Kidney tubule cell (primary cell): Measurements from ENCODE around the gene GPD2.

Experiments
- DNase-seq: peaks from one replicate; pipeline ENCODE4 v3.0.0-alpha.2; 2018; ENCODE audit warnings: low spot score

The GPD2 gene

DNA sequence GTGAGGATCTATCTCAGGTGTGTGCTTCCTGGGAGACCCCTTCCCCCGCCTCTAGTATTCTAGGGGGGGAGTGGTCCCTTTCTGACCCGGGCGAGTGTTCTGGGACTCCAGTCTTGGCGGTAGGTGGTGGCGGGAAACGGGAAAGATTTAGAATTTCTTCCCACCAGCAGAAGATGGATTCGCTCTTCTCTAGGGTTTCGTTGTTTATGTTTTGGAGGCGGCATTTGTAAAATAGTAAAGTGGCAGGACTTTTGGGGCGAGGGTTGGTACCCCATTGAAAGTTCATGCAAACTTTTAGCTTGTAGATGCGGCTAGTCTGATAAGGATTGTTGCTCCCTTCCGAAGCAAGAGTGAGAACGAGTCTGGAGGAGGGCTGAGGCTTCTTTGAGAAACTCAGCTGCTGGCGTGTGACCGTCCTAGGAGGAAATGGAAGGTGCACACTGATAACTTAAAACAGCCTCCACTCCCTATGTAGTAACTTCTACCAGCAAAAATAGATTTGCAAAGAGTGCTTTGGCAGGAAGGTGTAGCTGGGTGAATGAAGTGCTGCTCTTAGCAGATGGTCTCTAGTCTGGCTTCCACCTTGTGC lies 412 bp downstream of the GPD2 start:
- DNase-seq: peak; percentile 35

DNA sequence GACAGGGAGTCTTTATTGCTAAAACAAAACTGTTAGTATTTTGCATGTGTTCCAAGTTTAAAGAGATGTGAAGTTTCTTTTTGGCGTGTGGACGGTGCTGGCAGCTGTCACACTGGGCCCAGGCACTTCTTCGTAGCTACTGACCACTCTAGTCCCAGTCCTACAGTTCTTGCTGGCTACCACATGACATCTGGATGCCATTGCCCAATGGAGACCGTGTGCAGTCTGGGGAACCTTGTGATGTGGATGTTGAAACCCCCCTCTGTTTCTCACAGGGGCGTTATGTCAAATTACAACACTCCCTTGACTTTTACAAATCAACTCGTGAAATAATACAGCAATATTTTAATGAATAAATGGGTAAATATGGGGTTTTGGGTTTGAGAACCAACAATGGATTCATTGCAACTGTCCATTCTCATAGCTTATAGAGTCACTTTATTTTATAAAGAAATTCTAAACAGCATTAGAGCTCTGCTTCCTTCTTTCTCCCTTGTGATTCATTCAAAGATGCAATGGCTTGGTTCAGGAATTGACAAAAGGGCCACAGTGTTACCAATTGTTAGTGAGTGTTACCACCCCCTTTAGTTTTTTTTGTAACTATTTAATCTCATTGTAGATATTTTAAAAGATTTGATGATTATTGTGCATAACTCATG lies 1.2 kb downstream of the GPD2 start:
- no peak for DNase-seq

DNA sequence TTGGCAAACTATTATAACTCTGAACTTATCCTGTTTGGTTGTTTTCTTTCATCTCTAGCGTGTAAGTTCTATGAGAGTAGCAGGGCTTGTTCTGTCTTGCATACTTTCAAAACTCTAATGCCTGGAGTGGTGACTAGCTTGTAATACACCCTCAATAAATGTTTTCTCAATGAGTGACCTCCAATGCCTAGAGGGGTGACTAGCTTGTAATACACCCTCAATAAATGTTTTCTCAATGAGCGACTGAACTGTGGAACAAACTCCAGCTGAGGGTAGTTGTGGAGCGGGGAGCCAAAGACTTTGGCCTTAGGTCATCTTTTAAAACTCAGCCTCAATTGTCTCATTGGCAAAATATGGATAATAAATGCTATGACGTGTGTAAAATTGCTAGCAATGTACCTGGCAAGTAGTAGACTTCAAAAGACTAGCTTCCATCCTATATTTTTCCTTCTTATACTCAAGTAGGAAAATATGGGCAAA lies 1.8 kb downstream of the GPD2 start:
- DNase-seq: no peak

DNA sequence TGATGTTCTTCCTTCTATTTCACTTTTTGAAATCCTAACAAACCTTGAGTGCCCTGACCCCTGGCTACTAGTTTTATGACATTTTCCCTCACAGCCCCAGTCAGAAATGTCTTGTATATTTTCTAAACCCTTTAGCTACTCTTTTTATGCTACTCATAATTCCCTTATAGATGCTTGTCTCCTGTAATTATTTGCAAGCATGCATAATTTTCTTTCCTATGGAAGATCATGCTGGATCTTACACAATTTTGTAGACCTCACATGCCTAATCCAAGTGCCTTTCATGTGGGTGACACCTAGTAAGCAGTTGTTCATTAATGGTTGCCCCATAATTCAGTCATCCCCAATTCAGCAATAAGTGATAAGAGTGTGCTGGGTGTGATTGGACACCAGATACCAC lies 6.9 kb downstream of the GPD2 start:
- no peak for DNase-seq

DNA sequence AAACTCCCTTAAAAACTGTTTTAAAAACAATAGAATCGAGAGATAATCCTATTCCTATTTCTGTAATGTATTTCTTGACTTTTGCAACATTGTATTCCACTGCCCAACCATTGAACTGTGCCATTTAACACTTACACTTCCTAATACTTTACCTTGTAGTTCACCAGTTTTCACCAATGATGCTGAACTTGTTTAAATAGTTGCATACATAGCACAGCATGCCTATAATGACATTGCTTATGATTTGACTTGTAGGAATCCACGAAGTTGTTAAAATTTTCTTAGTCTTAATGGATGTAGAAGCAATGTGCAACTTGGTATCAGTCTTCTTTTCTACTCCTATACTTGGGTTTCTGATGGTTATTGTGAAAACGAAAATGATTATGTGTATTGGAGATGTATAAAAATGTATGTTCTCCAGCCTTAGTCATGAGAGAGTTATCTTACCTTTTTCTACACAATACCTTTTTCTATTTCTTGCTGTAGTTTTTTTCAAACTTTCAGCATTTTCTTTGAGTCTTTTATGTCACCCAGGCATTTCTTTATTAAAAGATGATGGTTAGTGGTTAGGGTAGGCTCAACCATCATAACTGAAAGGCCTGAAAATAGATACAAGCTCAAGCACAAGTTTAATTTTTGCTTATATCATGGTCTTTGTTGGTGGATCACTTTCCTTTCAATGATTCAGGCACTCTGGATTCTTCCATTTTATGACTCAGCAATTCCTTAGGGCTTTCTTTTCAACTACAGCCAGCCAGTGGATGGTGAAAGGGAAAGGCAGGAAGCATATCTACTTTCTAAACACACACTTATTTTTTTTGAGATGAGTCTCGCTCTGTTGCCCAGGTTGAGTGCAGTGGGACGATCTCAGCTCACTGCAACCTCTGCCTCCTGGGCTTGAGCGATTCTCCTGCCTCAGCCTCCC lies 9.4 kb downstream of the GPD2 start:
- DNase-seq: peak; percentile 89

DNA sequence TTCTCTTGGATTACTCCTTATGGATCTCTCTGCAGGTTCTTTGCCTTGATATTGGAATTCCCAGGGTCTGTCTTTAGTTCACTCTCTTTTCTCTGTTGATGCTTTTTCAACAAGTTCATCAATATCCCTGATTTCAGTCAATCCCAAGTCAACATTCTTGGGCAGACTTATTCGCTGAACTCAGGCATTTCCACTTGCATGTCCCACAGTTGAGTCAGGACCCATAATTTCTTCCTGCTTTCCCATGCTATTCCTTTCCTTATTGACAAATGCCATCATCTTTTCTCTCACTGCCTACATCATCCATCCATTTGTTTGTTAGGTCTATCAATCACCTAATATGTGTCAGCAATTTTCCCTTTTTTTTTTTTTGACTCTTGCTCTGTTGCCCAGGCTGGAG lies 11.6 kb downstream of the GPD2 start:
- DNase-seq: peak; percentile 33

DNA sequence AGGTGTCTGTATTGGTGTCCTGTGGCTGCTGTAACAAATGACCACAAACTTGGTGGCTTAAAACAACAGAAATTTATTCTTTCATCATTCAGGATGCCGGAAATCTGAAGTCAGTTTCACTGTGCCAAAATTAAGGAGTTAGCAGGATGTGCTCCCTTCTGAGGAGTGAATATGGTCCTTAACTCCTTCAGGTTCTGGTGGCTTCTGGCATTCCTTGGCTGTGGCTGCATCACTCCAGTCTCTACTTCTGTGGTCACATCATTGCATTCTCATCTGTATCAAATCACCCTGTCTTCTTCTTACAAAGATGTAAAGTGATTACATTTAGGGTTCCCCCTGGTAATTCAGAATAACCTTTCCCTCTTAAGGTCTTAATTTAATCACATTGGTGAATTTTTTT lies 12.6 kb downstream of the GPD2 start:
- DNase-seq: no peak

DNA sequence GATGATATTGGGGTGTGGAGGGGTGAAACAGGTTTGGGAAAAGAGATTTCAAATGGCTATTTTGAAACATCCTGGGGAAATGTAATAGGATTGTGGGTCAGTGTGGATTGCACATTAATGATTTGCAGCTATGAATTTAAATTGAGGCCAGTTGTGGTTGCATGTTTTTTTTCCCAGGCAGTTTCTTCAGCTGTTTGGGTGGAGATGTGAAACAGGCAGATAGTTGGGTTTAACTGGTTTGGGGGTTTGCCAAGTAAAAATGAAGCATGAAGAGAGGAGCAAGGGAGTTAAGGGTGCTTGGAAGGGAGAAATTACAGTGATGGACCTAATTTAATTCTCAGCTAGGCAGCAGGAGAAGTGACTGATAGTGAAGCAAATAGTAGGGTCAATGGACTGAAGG lies 16.8 kb downstream of the GPD2 start:
- DNase-seq: peak; percentile 37

DNA sequence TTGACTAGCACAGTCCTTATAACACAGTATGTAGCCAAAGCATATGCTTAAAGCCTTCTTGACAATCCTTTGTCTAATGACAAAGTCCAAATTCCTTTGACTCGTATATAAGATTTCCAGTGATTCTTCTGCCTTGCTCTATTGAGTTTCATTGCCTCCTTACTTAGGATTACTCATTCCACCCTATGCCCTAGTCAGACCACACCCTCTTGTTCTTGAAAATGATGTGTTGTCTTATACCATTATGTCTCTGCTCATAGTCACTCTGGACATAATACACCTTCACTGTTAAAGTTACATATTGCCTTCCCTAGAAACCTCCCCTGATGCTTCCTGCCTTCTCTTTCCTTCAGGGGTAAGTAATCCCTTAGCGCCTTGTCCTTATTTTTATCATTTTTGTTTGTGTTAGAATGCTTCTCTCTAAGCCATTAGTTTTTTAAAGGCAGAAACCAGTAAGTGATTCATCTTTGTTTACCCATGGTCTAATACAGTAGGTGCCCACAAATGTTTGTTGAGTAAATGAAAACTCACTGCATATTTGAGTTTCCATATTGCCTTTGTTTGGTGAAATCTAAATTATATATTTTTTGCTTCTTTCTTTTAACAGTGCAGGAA lies 19.3 kb downstream of the GPD2 start:
- DNase-seq: peak; percentile 84

DNA sequence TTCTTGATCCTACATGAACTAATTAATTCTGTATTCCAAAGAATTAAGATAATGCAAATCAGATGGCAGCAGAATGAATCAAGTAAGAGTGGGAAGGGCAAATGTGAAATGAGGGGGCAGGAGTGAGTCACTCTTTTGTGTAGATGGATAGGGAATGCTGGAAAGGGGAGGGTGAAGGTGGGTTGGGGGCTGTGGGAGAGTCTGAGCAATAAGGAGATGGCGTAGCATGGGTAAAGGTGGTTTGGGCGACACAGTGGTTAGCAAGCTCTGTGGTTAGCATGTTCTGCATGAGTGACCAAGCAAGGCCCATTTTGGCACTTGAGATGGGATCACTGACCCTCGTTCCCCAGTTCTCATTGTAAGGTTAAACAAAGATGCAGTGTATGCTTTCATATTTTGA lies 20.4 kb downstream of the GPD2 start:
- DNase-seq: peak; percentile 93

DNA sequence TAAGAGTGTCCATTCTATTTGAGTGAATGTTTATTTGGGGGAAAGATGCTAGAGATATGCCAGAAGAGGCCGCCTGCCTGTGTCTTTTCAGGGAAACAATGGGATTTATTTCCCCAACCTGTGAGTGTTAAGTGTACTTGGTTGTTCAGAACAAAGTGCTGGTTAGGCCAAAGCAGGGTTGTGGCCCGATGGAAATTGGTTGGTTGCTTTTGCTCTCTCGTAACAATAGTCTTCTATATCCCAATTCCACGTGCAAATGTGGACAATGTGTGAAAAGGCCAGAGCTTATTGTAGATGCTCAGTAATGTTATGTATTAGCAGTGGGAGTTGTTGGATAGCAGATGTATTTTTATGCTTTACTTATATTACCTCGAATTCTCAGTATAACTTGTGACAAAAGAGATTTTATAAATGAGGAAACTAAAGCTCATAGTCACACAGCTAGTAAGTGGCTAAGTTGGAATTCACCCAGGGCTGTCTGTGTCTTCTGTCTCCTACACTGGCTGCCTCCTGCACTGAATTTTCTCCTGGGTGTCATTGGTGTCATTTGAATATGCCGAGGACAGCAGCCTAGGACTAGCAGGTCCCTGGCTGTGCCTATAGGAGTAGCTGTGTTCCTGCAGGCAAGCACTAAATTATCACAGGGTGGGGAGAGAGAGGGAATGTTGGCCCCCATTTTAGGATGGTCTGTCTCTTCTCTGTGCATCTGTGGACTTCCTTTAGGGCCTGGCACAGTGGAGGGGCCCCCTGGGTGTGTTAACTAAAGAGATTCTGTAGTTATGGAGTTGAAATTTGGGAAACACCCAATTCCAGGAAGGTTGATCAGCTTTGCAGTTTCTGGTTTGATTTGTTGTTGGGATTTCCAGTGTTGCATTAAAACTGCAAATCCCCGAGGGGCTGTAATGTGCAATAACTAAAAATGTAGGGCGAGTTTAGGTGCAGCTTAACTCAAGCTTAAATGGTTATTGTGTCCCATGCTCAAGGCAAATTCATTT lies 21.6 kb downstream of the GPD2 start:
- no peak for DNase-seq

DNA sequence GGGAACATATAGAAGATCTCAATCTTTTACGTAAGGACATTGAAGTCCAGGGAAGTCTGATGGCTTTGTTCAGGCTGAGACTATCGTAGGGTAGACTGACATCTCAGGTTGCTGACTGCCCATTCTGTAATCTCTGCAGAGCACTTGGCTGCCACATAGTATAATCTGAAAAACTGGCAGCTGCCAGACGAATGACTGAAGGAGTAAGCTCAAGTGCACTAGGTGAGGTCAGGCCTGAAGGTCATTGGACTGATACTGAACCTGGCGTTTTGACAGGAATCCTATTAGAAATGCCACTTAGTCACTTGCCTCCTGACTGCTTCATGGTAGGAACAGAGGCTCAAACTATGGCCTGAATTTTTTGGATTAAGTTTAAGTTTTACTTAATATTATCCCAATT lies 23.5 kb downstream of the GPD2 start:
- DNase-seq: no peak

DNA sequence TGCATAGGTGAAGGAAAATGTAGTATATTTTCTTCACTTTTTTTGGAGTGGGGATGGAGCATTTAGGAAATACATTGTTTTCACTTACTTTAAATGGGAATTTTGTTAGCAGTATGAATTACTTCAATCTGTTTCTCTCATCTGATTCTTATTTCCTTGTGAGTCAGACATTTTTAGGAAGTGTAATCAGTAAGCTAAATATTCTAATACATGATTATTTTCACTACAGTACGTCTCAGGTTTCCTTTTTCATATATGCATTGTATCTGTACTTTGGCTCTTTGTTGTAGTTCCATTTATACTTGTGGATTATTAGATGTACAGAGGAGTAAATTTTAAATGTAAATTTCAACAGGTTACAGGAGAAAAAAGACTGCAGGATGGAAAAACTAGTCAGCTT lies 27.9 kb downstream of the GPD2 start:
- no peak for DNase-seq

DNA sequence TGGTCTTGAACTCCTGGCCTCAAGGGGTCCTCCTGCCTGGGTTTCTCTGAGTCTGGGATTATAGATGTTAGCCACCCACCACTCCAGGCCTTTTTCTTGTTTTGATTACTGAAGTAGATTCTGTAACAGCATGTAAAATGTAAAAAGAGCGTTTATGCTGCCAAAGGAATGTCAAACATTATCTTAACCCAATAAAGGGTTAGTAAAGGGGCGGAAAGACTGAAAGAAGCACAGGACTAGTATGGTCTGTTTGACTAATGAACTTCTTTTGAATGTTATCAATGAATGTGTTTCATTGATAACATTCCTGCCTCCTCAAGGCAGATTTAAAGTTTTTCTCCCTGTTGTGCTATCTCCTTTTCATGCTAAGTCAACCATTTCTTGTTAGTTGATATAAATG lies 29.4 kb downstream of the GPD2 start:
- no peak for DNase-seq

DNA sequence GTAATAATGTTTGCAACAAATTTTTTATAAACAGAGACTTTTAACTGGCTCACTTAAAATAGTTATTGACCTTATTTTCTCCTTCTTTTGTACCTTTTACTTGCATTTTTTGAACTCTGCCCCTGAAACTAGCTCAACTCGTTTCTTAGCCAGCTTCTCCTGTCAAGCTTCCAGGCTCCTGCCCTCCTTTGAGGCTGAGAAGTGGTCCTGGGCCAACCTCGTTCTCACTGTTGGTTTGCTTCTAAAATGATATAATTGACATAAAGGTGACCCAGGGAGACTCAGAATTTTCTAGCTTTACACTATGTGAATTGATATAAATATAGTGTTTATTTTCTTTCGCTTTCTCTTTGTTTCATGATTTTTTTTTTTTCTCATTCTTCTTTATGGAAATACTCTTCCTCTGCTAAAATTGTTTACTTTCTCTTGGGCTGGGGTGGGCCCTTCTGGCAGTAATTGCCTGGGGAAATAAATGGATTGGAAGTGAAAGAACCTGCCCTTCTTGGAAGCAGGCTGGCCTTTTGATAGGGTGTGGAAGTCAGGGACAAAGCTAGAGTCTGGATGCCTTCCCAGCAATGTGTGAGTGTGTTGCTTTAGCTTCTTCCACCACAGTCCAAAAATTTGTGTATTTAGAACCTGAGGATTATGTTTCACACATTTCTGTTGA lies 30.7 kb downstream of the GPD2 start:
- no peak for DNase-seq

DNA sequence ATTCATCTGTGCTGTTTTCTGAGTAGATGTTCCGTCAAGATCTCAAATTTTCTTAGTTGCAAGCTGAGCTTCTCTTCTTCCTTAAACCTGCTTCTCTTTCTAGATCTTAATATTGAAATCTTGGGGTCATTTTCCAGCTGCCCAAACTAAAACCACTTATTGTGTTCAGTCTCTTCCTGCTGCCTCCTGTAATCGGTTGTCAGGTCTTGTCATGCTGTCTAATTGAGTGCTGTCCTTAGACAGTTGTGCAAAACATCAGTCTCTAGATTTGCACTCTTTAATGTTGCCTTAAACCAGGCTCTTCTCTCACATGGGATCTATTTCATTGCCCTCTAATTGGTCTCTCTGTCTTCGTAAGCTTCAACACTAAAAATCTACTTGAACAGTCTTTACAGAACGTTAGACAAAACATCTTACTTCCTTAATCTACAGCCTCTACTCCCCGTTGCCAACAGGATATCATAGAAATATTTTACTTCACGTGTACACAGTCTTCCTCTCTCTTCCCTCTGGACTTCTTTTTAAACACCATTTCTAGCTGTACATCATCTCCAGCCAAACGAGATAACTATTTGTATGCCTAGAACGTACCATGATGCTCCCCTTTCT lies 34.9 kb downstream of the GPD2 start:
- no peak for DNase-seq

DNA sequence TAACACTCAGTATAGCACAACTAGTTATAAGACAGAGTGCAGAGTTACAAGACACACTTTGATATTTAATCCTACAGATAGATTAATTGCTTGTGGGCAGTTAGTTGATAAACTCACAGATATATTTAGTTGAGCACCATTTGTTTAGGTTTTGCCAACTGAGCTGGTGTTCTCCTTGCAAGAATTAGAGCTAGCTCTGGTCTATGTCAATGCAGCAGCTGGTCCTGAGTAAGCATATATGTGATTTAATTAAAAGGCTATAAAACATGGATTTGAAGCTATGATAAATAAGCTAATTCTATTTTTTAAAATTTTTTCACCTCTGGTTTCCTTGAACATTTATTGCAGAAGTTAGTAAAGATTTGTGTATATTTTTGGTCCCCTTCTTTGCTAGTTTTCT lies 35.6 kb downstream of the GPD2 start:
- no peak for DNase-seq

DNA sequence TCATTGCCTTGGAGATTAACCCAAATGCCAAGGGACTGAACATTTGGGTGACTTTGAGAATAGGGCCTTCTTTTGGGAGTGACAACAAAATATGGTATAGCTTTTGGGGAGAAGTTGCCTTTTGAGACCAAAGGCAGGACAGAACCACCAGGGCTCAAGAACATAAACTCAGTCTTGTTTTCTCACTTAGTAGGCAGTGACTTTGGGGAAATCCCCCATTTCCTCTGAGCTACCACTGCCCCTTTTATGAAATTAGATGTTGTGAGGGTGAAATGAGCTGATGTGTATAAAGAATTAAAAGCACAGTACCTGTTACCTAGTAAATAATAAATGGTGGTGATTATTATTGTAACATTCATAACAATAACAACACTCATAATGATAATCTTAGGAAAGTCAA lies 36.5 kb downstream of the GPD2 start:
- DNase-seq: no peak

DNA sequence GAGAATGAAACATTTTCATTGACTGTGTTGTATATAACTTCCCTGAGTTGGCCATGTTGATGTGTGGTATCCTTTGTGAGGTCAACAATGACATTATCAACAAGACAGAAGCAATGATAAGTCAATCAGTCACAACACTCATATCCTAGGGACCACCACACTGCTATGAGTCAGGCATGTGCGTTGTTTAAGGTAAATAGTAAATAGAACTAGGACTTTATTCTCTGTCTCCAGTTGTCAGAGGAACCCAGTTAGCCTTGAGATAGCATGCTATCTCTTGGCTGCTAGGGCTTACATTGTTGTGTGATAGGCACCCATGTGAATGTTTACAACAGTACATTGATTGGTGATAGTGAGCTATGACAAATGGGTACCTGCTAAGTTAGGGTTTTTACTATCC lies 37.3 kb downstream of the GPD2 start:
- DNase-seq: no peak

DNA sequence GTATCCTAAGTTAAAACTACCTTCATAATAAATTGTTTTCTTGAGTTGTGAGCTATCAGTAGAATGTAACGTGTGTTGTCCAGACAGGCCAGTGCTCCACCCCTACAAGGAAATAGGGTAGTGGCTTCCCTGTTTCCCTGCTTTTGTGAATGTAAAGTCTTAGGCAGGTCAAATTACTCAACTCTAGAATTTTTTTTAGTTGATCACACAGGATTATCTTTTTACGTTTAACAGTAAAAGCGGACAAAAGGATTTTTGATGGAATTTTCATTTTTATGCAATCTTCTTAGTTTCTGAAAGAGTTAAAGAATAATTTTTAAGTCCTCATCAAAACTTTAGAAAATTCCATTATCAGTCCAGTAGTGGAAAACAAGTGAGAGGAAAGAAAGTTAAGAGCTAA lies 38.2 kb downstream of the GPD2 start:
- no peak for DNase-seq
